Germinal center (tissue), 1 donor: ENCODE data around the gene CD93.

Source experiments
- DNase-seq: peaks from one replicate; pipeline ENCODE4 v3.0.0; 2012; ENCODE audit warnings: mixed read lengths, low spot score

The CD93 gene

GRCh38 chr20:23099791-23100719, 13.9 kb upstream of the CD93 start:
- no peak for DNase-seq

- no peak for DNase-seq
Observed at GRCh38 chr20:23097636-23098580, 11.8 kb upstream of the CD93 start.

GRCh38 chr20:23096986-23097520, 10.9 kb upstream of the CD93 start:
- no peak for DNase-seq

GRCh38 chr20:23096097-23096496, 10.0 kb upstream of the CD93 start:
- no peak for DNase-seq

GRCh38 chr20:23095499-23095898, 9.4 kb upstream of the CD93 start:
- no peak for DNase-seq

GRCh38 chr20:23094927-23095326, 8.8 kb upstream of the CD93 start:
- DNase-seq = no peak

- DNase-seq = no peak
Observed at GRCh38 chr20:23094213-23094896, 8.2 kb upstream of the CD93 start.

GRCh38 chr20:23093613-23094012, 7.5 kb upstream of the CD93 start:
- no peak for DNase-seq

GRCh38 chr20:23092861-23093495, 6.9 kb upstream of the CD93 start:
- no peak for DNase-seq

- DNase-seq = no peak
Observed at GRCh38 chr20:23092384-23092756, 6.2 kb upstream of the CD93 start.

GRCh38 chr20:23091721-23092383, 5.7 kb upstream of the CD93 start:
- DNase-seq = no peak

GRCh38 chr20:23090878-23091277, 4.8 kb upstream of the CD93 start:
- no peak for DNase-seq

- DNase-seq = no peak
Observed at GRCh38 chr20:23090147-23090546, 4.0 kb upstream of the CD93 start.

- DNase-seq = no peak
Observed at GRCh38 chr20:23088866-23089265, 2.7 kb upstream of the CD93 start.

- no peak for DNase-seq
Observed at GRCh38 chr20:23087587-23088251, 1.6 kb upstream of the CD93 start.

GRCh38 chr20:23086931-23087411, 847 bp upstream of the CD93 start:
- no peak for DNase-seq

GRCh38 chr20:23085436-23086055, 578 bp downstream of the CD93 start:
- DNase-seq = no peak

GRCh38 chr20:23084845-23085365, 1.2 kb downstream of the CD93 start:
- DNase-seq = no peak

GRCh38 chr20:23084282-23084844, 1.8 kb downstream of the CD93 start:
- DNase-seq = no peak
